Astrocyte of the spinal cord (primary cell): ENCODE data around the gene GAK.

ENCODE experiments used
- DNase-seq: peaks from one replicate; pipeline ENCODE4 v3.0.0; 2011; ENCODE audit warnings: low read depth, low spot score
- H3K4me3 ChIP-seq: 2 replicates; pipeline ENCODE4 v1.5.1; 2011; ENCODE audit warnings: low read depth, mild to moderate bottlenecking, low read length, moderate library complexity
- in situ Hi-C: cut with HindIII; loops from 2 replicates; pipeline ENCODE4 v1.10.0; 2017; ENCODE audit warnings: low sequenced_read_pairs
- TF ChIP-seq, protein P1 (sequence below): IDR thresholded peaks from 2 replicates; pipeline ENCODE4 v1.5.1; 2012; ENCODE audit warnings: low read depth, mild to moderate bottlenecking, low read length, inconsistent platforms

GAK gene

DNA sequence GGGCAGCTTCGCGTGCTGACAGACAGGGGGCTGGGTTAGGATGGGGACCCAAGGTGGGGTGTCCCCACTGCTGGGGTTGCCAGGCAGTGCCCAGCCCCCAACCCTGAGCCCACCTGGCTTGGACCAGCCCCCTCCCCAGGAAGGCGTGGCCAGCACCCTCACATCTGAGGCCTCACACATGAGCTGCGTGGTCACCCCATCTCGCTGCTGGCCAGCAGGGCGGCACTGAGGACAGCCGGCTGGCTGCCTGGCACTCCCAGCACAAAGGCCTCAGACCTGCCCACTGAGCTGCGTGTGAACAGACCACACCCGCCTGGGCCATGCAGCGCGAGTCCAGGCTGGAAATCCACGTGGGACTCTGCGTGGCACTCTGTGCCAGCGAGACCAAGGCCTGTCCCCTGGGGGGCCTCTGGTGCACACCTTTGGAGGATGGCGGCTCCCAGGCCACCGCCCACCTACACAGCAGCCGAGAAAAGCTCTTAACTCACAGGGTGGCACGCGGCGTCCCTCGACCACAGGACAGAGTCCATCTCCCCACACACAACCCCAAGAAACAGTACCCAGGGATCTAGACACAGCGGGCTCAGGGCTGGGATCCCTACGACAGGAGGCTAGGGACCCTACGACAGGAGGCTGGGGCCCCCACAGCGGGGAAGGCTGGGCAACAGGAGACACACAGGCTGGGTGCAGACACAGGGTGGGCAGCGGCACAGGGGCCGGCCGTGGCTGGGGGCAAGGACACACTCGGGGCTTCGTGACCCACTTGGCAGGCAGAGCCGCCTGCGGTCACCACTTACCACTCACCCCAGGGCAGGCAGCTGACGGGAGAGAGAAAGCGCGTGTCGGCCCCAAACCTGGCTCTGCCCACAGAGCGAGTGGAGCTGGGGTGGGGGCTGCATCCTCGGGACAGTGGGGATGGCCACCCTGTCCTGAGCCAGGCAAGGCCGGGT is 31.4 kb upstream of the GAK start:
- in situ Hi-C loops = no loop called here
- H3K4me3 ChIP-seq = no peak overlapping the region
- DNase-seq = no peak
- TF ChIP-seq, protein P1, sequence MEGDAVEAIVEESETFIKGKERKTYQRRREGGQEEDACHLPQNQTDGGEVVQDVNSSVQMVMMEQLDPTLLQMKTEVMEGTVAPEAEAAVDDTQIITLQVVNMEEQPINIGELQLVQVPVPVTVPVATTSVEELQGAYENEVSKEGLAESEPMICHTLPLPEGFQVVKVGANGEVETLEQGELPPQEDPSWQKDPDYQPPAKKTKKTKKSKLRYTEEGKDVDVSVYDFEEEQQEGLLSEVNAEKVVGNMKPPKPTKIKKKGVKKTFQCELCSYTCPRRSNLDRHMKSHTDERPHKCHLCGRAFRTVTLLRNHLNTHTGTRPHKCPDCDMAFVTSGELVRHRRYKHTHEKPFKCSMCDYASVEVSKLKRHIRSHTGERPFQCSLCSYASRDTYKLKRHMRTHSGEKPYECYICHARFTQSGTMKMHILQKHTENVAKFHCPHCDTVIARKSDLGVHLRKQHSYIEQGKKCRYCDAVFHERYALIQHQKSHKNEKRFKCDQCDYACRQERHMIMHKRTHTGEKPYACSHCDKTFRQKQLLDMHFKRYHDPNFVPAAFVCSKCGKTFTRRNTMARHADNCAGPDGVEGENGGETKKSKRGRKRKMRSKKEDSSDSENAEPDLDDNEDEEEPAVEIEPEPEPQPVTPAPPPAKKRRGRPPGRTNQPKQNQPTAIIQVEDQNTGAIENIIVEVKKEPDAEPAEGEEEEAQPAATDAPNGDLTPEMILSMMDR = no peak

DNA sequence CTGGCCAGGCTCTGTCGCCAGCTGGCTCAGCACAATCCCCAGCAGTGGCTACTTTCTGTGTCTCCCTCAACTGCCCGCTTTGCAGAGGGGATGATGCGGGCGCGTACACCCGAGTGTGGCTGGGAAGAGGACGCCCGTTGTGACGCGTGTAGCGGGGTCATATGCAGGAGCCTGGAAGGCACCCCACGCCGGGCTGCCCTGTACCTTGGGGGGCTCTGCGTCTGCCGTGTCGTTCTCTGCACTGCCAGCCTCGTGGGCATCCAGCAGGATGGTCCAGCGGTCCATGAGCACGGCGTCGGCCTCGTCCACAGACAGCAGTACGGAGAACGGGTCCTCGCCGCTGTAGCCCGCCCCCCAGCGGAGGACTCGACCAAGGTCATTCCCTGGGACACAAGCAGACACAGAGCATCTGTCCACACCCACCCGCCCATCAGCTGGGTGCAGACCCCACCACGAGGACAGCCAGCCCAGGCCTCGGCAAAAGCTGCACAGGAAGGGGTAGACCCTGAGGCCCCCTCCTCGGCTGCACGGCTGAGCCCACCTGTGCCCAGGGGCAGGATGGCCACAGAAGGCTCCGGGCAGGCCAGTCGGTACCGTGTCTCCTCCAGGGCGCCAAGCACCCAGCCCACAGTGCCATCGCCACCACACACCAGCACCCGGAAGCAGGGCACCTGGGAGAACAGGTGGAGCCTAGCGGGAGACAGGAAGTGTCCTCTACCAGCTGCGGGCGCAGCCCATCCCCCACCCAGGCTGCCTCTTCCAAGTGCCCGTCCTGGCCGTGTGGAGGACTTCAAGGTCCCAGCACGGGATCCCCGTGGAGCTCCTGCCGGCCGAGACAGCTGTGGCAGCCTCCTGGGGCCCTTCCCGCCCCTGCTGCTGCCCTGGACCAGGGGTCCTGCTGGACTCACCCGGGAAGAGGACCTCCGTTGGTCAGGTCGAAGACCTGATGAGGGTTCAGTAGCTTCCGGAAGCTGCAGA is 30.4 kb upstream of the GAK start:
- in situ Hi-C loops = no loop called here
- no peak for DNase-seq
- no peak overlapping the region for H3K4me3 ChIP-seq
- TF ChIP-seq, protein P1 = no peak

DNA sequence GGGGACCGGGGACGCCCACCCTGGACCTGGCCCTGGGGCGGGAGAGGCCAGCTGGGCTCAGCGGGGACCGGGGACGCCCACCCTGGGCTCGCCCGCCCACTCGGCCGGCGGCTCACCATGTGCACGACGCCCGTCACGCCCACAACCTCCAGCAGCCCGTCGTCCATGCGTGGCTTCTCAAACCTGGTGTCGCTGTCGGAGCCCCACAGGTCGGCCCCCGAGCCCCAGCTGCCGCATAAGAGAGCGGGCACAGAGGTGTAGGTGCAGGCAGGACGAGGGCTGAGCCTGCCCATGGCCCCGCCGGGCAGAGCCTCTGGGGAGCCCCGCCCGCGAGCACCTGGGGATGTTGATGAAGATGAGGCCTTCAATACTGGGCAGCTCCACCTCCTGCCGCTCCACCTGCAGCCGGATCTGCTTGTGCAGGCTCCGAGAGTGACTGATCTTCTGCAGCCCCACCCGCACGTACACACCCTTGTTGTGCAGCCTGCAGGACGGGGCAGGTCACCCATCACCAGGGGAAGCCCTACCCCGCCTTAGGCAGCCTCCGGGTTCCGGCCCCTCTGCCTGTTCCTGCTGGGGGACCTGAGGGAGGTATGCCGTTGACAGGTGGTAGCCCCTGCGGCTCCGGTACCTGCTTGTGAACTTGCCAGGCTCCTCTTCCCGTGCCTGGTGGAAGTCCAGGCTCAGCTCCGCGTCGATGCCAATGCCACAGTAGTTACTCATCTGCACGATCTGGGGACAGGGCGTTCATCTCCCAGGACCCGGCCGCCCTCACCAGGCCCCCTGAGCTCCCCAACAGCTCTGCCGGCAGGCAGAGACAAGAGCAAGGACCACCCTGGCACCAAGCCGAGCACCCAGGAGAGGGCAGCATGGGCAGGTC is 29.5 kb upstream of the GAK start:
- DNase-seq = no peak
- in situ Hi-C loops = no loop called here
- no peak overlapping the region for H3K4me3 ChIP-seq
- TF ChIP-seq, protein P1 = no peak

DNA sequence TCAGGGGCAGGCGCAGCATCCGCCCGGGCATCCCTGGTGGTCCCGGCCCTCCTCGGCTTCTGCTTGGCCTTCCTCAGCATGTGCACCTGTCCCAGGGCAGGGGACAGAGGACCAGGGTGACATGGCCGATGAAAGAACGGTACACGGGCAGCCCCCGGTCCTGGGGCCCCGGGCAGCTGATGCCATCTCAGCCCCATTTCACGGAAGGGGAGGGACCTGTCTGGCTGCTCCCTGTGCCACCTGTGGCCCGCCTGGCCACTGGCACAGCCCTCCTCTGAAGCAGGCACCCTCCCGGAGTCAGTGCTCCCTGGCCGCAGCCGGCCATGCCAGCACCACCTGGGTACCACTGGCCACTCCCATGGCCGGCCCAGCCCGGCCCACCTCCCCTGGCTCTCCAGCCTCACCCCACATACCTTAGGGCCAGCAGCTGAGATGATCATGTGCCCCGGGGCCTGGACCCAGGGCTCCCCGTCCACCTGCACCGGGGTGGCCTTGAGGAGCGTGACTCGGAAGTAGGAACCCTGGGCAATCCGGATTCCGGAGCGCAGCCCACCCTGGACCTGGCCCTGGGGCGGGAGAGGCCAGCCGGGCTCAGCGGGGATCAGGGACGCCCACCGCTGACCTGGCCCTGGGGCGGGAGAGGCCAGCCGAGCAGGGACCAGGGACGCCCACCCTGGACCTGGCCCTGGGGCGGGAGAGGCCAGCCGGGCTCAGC is 28.7 kb upstream of the GAK start:
- DNase-seq = no peak
- TF ChIP-seq, protein P1 = no peak
- no peak overlapping the region for H3K4me3 ChIP-seq
- in situ Hi-C loops = no loop called here

DNA sequence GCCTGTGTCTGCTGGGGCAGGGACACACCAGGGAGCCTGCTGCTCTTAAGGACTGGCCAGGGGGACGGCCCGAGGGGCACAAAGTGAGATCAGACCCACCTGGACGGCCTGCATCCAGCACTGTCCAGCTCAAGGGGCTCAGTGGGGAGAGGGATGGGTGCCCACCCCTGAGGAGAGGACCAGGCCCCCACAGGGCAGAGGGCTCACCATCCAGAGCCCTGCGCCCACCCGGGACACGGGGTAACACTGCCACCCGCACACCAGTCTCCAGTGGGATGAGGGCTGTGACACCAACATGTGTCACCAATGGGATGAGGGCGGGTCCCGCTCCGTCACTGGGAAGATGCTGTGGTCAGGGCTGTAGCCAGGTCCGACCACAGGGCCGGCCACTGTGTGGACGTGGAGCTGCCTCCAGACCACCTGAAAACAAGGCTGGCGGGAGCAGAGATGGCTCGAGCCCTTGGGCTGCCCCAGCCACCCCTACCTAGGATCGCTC is 28.1 kb upstream of the GAK start:
- no peak for DNase-seq
- H3K4me3 ChIP-seq = no peak overlapping the region
- TF ChIP-seq, protein P1 = no peak
- in situ Hi-C loops = no loop called here
